Body of pancreas (tissue), 4 donors: ENCODE data around the gene CASP8AP2. TPM values are rescaled to one million over a fixed set of nuclear protein-coding genes. Genes with fewer than 3 reads are reported as not detected.

ENCODE experiments used
- ATAC-seq: fragments of 150-250 bp; one replicate; pipeline ENCODE4 v1.9.1; 2016
- DNase-seq, 4 donors: peaks; one replicate each; pipeline ENCODE4 v3.0.0-alpha.2; 2019
- H3K27ac ChIP-seq, 4 donors: fragments of 200-600 bp; sonication (generic); 1 replicate in 3 of 4; 2 replicates in 1 of 4; pipeline versions ENCODE4 v1.5.1 to v1.6.1; 2016 to 2019; ENCODE audit warnings: mild to moderate bottlenecking in 1 of 4, mixed read lengths in 1 of 4, moderate library complexity in 1 of 4
- H3K27me3 ChIP-seq, 2 donors: fragments of 200-600 bp; sonication (generic); one replicate each; pipeline ENCODE4 v1.6.0; 2016; ENCODE audit warnings: mild to moderate bottlenecking in 1 of 2
- H3K36me3 ChIP-seq, 2 donors: fragments of 200-600 bp; sonication (generic); replicated peaks in 1 of 2; 2 replicates each; pipeline ENCODE4 v1.5.1; 2016; ENCODE audit warnings: low read depth in 2 of 2; ENCODE audit not compliant: insufficient read depth in 1 of 2
- H3K4me1 ChIP-seq: fragments of 200-600 bp; sonication (generic); one replicate; pipeline ENCODE4 v1.6.0; 2016
- H3K4me3 ChIP-seq, 2 donors: fragments of 200-600 bp; sonication (generic); 1 replicate in 1 of 2; 2 replicates in 1 of 2; pipeline ENCODE4 v1.5.1; 2016 to 2019
- H3K9me3 ChIP-seq, 3 donors: fragments of 200-600 bp; sonication (generic); 1 replicate in 2 of 3; 2 replicates in 1 of 3; pipeline ENCODE4 v1.5.1; 2016
- CTCF ChIP-seq, 7 experiments: fragments of 450-650 bp in 4 of 7; fragments of 200-600 bp in 3 of 7; sonication (generic) in 3 of 7; IDR thresholded peaks; one replicate each; pipeline ENCODE4 v1.5.1; 2016 to 2019; ENCODE audit warnings: antibody characterized with exemption in 7 of 7
- POLR2A ChIP-seq, 3 donors: fragments of 450-650 bp; IDR thresholded peaks; one replicate each; pipeline ENCODE4 v1.6.1; 2016; ENCODE audit warnings: antibody characterized with exemption in 3 of 3, mild to moderate bottlenecking in 2 of 3
- WGBS, 2 donors: methylation state at CpG; one replicate each; pipeline ENCODE4 v1.1.5; 2017; 5-methylcytosine and 5-hydroxymethylcytosine counted together
- intact Hi-C: fragments of 100-400 bp; cut with DNase I; formaldehyde crosslinking; loops from one replicate; pipeline ENCODE4 v1.15.1; 2023
- total RNA-seq, 2 donors: library from RNA; depleted of rRNA; stranded (reverse); fragments of >200 nt; gene quantifications; one replicate each; pipeline ENCODE4 v1.1.0, GENCODE V29; 2016

Gene CASP8AP2
- total RNA-seq, 2 donors from 2014 or later: 9.9 to 10.1 TPM

- H3K27ac ChIP-seq: peak overlapping the region; percentile 41 to 90 (median 72)
- TF ChIP-seq POLR2A (IDR thresholded peaks at IDR 0.05) (no peak), CTCF (IDR thresholded peaks at IDR 0.05) (no peak)
- DNase-seq: no peak
- peaks cover 12% of the 10 kb centered on the region for H3K4me1 ChIP-seq
- no peaks in the 10 kb centered on the region for H3K9me3 ChIP-seq
- no peaks in the 10 kb centered on the region for H3K36me3 ChIP-seq
- WGBS, 2 donors: 7 to 8% methylated on average over 15 of the region's 15 CpGs
- ATAC-seq: no peak
- H3K27me3 ChIP-seq: no peaks in the 10 kb centered on the region
- peak overlapping the region; percentile 57 to 91 for H3K4me3 ChIP-seq
- intact Hi-C loops: no loop called here
These were observed 610 bp downstream of the CASP8AP2 start for GRCh38 chr6:89830170-89830809.

GRCh38 chr6:89834884-89835792, 5.5 kb downstream of the CASP8AP2 start:
- intact Hi-C loops: no loop called here
- H3K9me3 ChIP-seq: no peaks in the 10 kb centered on the region
- H3K27ac ChIP-seq: no peak overlapping the region
- no peak overlapping the region for H3K4me3 ChIP-seq
- H3K4me1 ChIP-seq: peaks cover 8% of the 10 kb centered on the region
- H3K36me3 ChIP-seq: no peaks in the 10 kb centered on the region
- no peaks in the 10 kb centered on the region for H3K27me3 ChIP-seq
- no peak for DNase-seq
- TF ChIP-seq CTCF (IDR thresholded peaks at IDR 0.05): no peak
- no peak for TF ChIP-seq POLR2A (IDR thresholded peaks at IDR 0.05)
- ATAC-seq: no peak
- 87 to 92% methylated on average over 12 of the region's 12 CpGs for WGBS, 2 donors

- no peak for DNase-seq
- WGBS, 2 donors: 94 to 100% methylated on average over 8 of the region's 8 CpGs
- H3K9me3 ChIP-seq: no peaks in the 10 kb centered on the region
- H3K4me3 ChIP-seq: no peak overlapping the region
- no peaks in the 10 kb centered on the region for H3K4me1 ChIP-seq
- TF ChIP-seq POLR2A (IDR thresholded peaks at IDR 0.05): no peak
- no peak for TF ChIP-seq CTCF (IDR thresholded peaks at IDR 0.05)
- intact Hi-C loops: no loop called here
- H3K36me3 ChIP-seq: no peaks in the 10 kb centered on the region
- H3K27me3 ChIP-seq: no peaks in the 10 kb centered on the region
- H3K27ac ChIP-seq: no peak overlapping the region
- ATAC-seq: no peak
These were observed 7.1 kb downstream of the CASP8AP2 start for GRCh38 chr6:89836639-89837222.

- H3K36me3 ChIP-seq: no peaks in the 10 kb centered on the region
- intact Hi-C loops: no loop called here
- H3K4me3 ChIP-seq: no peak overlapping the region
- peaks cover 6% of the 10 kb centered on the region for H3K4me1 ChIP-seq
- WGBS, 2 donors: 73 to 79% methylated on average over 2 to 3 of the region's 3 CpGs
- H3K27ac ChIP-seq: no peak overlapping the region
- H3K9me3 ChIP-seq: no peaks in the 10 kb centered on the region
- no peak for ATAC-seq
- DNase-seq: no peak
- no peaks in the 10 kb centered on the region for H3K27me3 ChIP-seq
- no peak for TF ChIP-seq POLR2A (IDR thresholded peaks at IDR 0.05)
- no peak for TF ChIP-seq CTCF (IDR thresholded peaks at IDR 0.05)
These were observed 10.9 kb downstream of the CASP8AP2 start for GRCh38 chr6:89840538-89840937.
